H9 (cell line): ENCODE data around the gene MEG3. TPM values are rescaled to one million over a fixed set of nuclear protein-coding genes. Genes with fewer than 3 reads are reported as not detected.

Experiments used
- DNase-seq: peaks from one replicate; pipeline ENCODE4 v3.0.0-alpha.2; 2017
- H2AFZ ChIP-seq: one replicate; pipeline ENCODE4 v1.6.1; 2013; ENCODE audit warnings: mild to moderate bottlenecking, low read length, control low read depth, moderate library complexity
- H2AK5ac ChIP-seq: 2 replicates; pipeline ENCODE4 v1.6.1; 2013; ENCODE audit warnings: low read length, control low read depth, mixed read lengths; ENCODE audit not compliant: insufficient read length
- H2BK120ac ChIP-seq: one replicate; pipeline ENCODE4 v1.6.1; 2013; ENCODE audit warnings: low read depth, mild to moderate bottlenecking, low read length, control low read depth, inconsistent platforms; ENCODE audit not compliant: poor library complexity, severe bottlenecking
- H2BK12ac ChIP-seq: 2 replicates; pipeline ENCODE4 v1.6.1; 2013; ENCODE audit warnings: low read length, control low read depth, mixed read lengths, low read depth; ENCODE audit not compliant: insufficient read length
- H2BK15ac ChIP-seq: 2 replicates; pipeline ENCODE4 v1.6.1; 2013; ENCODE audit warnings: low read depth, low read length, control low read depth
- H2BK20ac ChIP-seq: one replicate; pipeline ENCODE4 v1.6.1; 2013; ENCODE audit warnings: low read depth, mild to moderate bottlenecking, low read length, control low read depth, inconsistent platforms; ENCODE audit not compliant: poor library complexity, severe bottlenecking
- H2BK5ac ChIP-seq: 2 replicates; pipeline ENCODE4 v1.6.1; 2013; ENCODE audit warnings: low read length, control low read depth, mixed read lengths; ENCODE audit not compliant: insufficient read length
- H3K14ac ChIP-seq: 2 replicates; pipeline ENCODE4 v1.6.1; 2013; ENCODE audit warnings: low read length, control low read depth; ENCODE audit not compliant: insufficient read depth
- H3K18ac ChIP-seq: 2 replicates; pipeline ENCODE4 v1.6.1; 2013; ENCODE audit warnings: low read depth, mild to moderate bottlenecking, mixed read lengths, low read length, control low read depth; ENCODE audit not compliant: insufficient read length
- H3K23ac ChIP-seq: 2 replicates; pipeline ENCODE4 v1.6.1; 2013; ENCODE audit warnings: low read length, control low read depth, mixed read lengths, low read depth; ENCODE audit not compliant: insufficient read length
- H3K23me2 ChIP-seq: 2 replicates; pipeline ENCODE4 v1.6.1; 2013; ENCODE audit warnings: low read depth, mild to moderate bottlenecking, mixed read lengths, low read length, control low read depth; ENCODE audit not compliant: insufficient read length, poor library complexity, severe bottlenecking
- H3K27ac ChIP-seq: 2 replicates; pipeline ENCODE4 v1.5.1; 2013; ENCODE audit warnings: low read length, control low read depth, mixed read lengths, low read depth; ENCODE audit not compliant: insufficient read length
- H3K27me3 ChIP-seq: 2 replicates; pipeline ENCODE4 v1.6.1; 2013; ENCODE audit warnings: low read length, control low read depth, inconsistent platforms; ENCODE audit not compliant: insufficient read depth
- H3K4ac ChIP-seq: 2 replicates; pipeline ENCODE4 v1.6.1; 2013; ENCODE audit warnings: low read depth, mild to moderate bottlenecking, control low read depth, inconsistent platforms, low read length, moderate library complexity
- H3K4me1 ChIP-seq: 2 replicates; pipeline ENCODE4 v1.6.1; 2013; ENCODE audit warnings: low read length, control low read depth, inconsistent platforms; ENCODE audit not compliant: insufficient read depth
- H3K4me2 ChIP-seq: 2 replicates; pipeline ENCODE4 v1.6.1; 2013; ENCODE audit warnings: low read length, control low read depth, mixed read lengths; ENCODE audit not compliant: insufficient read length, insufficient read depth
- H3K56ac ChIP-seq: 2 replicates; pipeline ENCODE4 v1.6.1; 2013; ENCODE audit warnings: low read depth, mild to moderate bottlenecking, mixed read lengths, low read length, control low read depth; ENCODE audit not compliant: insufficient read length
- H3K79me1 ChIP-seq: 2 replicates; pipeline ENCODE4 v1.6.1; 2013; ENCODE audit warnings: low read depth, mild to moderate bottlenecking, moderate library complexity, low read length, control low read depth, inconsistent platforms; ENCODE audit not compliant: insufficient read depth, poor library complexity, severe bottlenecking
- H3K79me2 ChIP-seq: 2 replicates; pipeline ENCODE4 v1.6.1; 2013; ENCODE audit warnings: low read length, control low read depth, inconsistent platforms; ENCODE audit not compliant: insufficient read depth
- H3K9ac ChIP-seq: 2 replicates; pipeline ENCODE4 v1.6.1; 2013; ENCODE audit warnings: low read length, control low read depth, mixed read lengths; ENCODE audit not compliant: insufficient read length; ENCODE audit errors: extremely low read depth
- H3K9me3 ChIP-seq: one replicate; pipeline ENCODE4 v1.6.1; 2013; ENCODE audit warnings: low read depth, low read length, inconsistent platforms; ENCODE audit not compliant: control insufficient read depth
- H3T11ph ChIP-seq: one replicate; pipeline ENCODE4 v1.6.1; 2013; ENCODE audit warnings: mild to moderate bottlenecking, low read length, control low read depth, inconsistent platforms
- H4K20me1 ChIP-seq: one replicate; pipeline ENCODE4 v1.6.1; 2013; ENCODE audit not compliant: control insufficient read depth, insufficient read length, insufficient read depth
- H4K5ac ChIP-seq: 2 replicates; pipeline ENCODE4 v1.6.1; 2013; ENCODE audit warnings: low read depth, mild to moderate bottlenecking, mixed read lengths, low read length, control low read depth; ENCODE audit not compliant: insufficient read length
- H4K8ac ChIP-seq: replicated peaks from 2 replicates; pipeline ENCODE4 v1.6.1; 2013; ENCODE audit warnings: low read length, control low read depth, mixed read lengths, low read depth; ENCODE audit not compliant: insufficient read length
- H4K91ac ChIP-seq: 2 replicates; pipeline ENCODE4 v1.6.1; 2013; ENCODE audit warnings: low read depth, mild to moderate bottlenecking, moderate library complexity, mixed read lengths, low read length, control low read depth; ENCODE audit not compliant: insufficient read length
- H3K27ac Mint-ChIP-seq, 3 experiments: 2 replicates in 2 of 3; 3 replicates in 1 of 3; pipeline ENCODE4 v1.8.0; 2020 to 2021; ENCODE audit warnings: mixed read lengths in 3 of 3, mild to moderate bottlenecking in 1 of 3, moderate library complexity in 1 of 3
- H3K27me3 Mint-ChIP-seq: 2 replicates; pipeline ENCODE4 v1.8.0; 2021; ENCODE audit warnings: low read depth, mild to moderate bottlenecking, moderate library complexity, mixed read lengths
- H3K36me3 Mint-ChIP-seq, 3 experiments: 2 replicates in 2 of 3; 3 replicates in 1 of 3; pipeline ENCODE4 v1.8.0; 2020 to 2021; ENCODE audit warnings: low read depth in 3 of 3, mixed read lengths in 3 of 3; ENCODE audit not compliant: insufficient read depth in 1 of 3
- H3K4me1 Mint-ChIP-seq, 2 experiments: 2 replicates each; pipeline ENCODE4 v1.8.0; 2020; ENCODE audit warnings: mixed read lengths in 2 of 2
- H3K4me3 Mint-ChIP-seq, 2 experiments: 2 replicates in 1 of 2; 3 replicates in 1 of 2; pipeline ENCODE4 v1.8.0; 2020 to 2021; ENCODE audit warnings: mild to moderate bottlenecking in 2 of 2, mixed read lengths in 2 of 2, moderate library complexity in 1 of 2
- H3K9me3 Mint-ChIP-seq, 2 experiments: 2 replicates in 1 of 2; 3 replicates in 1 of 2; pipeline ENCODE4 v1.8.0; 2020; ENCODE audit warnings: mild to moderate bottlenecking in 2 of 2, mixed read lengths in 2 of 2, moderate library complexity in 1 of 2
- WGBS: extraction: QIAGEN DNeasy Blood & Tissue Kit; methylation state at CpG from one replicate; pipeline ENCODE4 v1.1.7; 2013; ENCODE audit warnings: missing lambda C conversion rate, low lambda C conversion rate, mixed read lengths; ENCODE audit not compliant: insufficient read length; ENCODE audit errors: extremely low coverage; 5-methylcytosine and 5-hydroxymethylcytosine counted together
- total RNA-seq: library from RNA; stranded (reverse); gene quantifications from 2 replicates; pipeline ENCODE4 v1.2.1, GENCODE V29; 2021
- TF ChIP-seq, protein P1 (sequence below): fragments of 200-600 bp; sonication (generic); conservative IDR thresholded peaks from 3 replicates; pipeline ENCODE4 v1.8.0; 2021; ENCODE audit warnings: antibody characterized with exemption, mild to moderate bottlenecking

The MEG3 gene
- total RNA-seq, 1 experiment from 2014 or later, result 0.52 TPM

DNA sequence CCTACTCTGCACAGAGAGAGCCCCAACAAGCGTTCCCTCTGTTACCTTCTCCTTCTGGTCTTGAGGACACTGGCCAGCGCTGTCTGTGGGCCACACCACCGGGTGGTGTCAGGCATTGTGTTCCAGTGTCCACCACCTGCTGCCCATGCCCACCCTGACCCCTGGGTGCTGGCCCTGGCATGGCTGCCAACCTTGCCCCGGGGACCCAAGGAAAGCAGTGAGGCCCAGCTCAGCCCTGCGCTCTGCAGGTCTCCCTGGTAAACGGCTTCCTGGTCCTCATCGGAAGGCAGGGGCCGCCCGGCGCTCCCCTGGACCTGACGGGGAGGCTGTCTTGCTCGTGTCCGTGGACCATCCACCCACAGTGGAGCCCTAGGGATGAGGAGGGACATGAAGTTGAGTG, 21.8 kb upstream of the MEG3 start:
- no CpG with 5 or more reads among the region's 13 CpGs for WGBS
- Histone ChIP-seq H2BK15ac (no peak overlapping the region), H3K14ac (no peak overlapping the region), H3K79me2 (no peaks in the 10 kb centered on the region), H4K5ac (no peak overlapping the region), H3T11ph (no peak overlapping the region), H2BK12ac (no peak overlapping the region), H2BK20ac (no peak overlapping the region), H3K23me2 (no peaks in the 10 kb centered on the region), H3K4me1 (peaks cover 5% of the 10 kb centered on the region), H3K23ac (no peak overlapping the region), H4K91ac (no peak overlapping the region), H3K79me1 (no peaks in the 10 kb centered on the region), H2BK5ac (no peak overlapping the region), H2AK5ac (no peak overlapping the region), H4K8ac (no peak overlapping the region), H3K27me3 (no peaks in the 10 kb centered on the region; the same call in 1 of the 2 replicates), H3K18ac (no peak overlapping the region), H3K56ac (no peak overlapping the region), H2BK120ac (no peak overlapping the region), H3K9ac (no peak overlapping the region), H4K20me1 (no peaks in the 10 kb centered on the region), H3K4ac (no peak overlapping the region), H2AFZ (no peak overlapping the region), H3K9me3 (peaks cover 19% of the 10 kb centered on the region), H3K27ac (no peak overlapping the region), H3K4me2 (no peak overlapping the region)
- TF ChIP-seq, protein P1, sequence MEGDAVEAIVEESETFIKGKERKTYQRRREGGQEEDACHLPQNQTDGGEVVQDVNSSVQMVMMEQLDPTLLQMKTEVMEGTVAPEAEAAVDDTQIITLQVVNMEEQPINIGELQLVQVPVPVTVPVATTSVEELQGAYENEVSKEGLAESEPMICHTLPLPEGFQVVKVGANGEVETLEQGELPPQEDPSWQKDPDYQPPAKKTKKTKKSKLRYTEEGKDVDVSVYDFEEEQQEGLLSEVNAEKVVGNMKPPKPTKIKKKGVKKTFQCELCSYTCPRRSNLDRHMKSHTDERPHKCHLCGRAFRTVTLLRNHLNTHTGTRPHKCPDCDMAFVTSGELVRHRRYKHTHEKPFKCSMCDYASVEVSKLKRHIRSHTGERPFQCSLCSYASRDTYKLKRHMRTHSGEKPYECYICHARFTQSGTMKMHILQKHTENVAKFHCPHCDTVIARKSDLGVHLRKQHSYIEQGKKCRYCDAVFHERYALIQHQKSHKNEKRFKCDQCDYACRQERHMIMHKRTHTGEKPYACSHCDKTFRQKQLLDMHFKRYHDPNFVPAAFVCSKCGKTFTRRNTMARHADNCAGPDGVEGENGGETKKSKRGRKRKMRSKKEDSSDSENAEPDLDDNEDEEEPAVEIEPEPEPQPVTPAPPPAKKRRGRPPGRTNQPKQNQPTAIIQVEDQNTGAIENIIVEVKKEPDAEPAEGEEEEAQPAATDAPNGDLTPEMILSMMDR, result no peak
- DNase-seq, result no peak
- Mint-ChIP-seq H3K9me3 (peaks cover 22 to 28% of the 10 kb centered on the region in 2 experiments), H3K4me3 (no peak overlapping the region), H3K36me3 (peaks cover 17 to 22% (median 17%) of the 10 kb centered on the region in 3 experiments), H3K4me1 (peaks cover 34% of the 10 kb centered on the region in 2 experiments), H3K27me3 (peaks cover 16% of the 10 kb centered on the region; the same call in 1 of the 2 replicates), H3K27ac (no peak overlapping the region)
